HG03108 (cell line): Measurements from ENCODE around the gene DIPK1C.

Experiments used
- ATAC-seq: cut with Tn5 transposase; IDR thresholded peaks from one replicate; pipeline ENCODE4 v1.9.1; 2021; ENCODE audit warnings: moderate library complexity; ENCODE audit not compliant: unreplicated experiment

DIPK1C gene

DNA sequence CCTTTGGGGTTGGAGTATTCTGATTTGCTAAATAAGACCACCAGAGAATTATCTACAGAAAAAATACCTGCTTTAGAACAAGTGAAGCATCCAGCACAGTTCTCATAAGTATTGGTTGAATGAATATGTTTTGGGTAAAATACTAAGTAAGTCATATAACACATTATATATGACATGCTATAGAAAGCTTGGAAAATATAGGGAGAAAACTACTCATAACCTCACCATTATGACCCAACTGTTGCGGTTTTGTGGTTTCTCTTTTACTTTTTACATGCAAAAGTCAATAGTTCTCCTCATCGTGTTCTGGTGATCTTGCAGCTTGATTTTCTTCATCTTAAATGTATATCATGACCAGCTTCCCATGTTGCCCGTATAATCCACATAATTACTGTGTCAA is 66.2 kb downstream of the DIPK1C start:
- no peak for ATAC-seq

DNA sequence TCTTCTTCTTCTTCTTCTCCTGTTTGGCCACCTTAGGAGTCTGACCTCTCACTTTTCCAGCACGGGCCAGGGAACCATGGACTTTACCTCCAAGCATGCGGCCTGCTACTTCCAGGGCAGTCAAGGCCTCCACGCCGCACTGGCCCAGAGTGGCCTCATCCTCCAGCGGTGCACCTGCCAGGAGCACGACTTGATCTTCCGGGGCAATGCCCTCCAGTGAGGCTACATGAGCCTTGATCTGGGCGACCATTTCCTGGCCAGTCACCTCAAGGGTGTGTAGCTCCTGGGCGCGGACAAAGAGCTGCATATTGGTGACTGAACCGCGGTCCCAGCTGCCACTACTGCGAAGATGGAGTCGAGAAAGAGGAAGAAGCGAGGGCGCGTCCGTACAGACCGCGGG is 67.1 kb downstream of the DIPK1C start:
- no peak for ATAC-seq

DNA sequence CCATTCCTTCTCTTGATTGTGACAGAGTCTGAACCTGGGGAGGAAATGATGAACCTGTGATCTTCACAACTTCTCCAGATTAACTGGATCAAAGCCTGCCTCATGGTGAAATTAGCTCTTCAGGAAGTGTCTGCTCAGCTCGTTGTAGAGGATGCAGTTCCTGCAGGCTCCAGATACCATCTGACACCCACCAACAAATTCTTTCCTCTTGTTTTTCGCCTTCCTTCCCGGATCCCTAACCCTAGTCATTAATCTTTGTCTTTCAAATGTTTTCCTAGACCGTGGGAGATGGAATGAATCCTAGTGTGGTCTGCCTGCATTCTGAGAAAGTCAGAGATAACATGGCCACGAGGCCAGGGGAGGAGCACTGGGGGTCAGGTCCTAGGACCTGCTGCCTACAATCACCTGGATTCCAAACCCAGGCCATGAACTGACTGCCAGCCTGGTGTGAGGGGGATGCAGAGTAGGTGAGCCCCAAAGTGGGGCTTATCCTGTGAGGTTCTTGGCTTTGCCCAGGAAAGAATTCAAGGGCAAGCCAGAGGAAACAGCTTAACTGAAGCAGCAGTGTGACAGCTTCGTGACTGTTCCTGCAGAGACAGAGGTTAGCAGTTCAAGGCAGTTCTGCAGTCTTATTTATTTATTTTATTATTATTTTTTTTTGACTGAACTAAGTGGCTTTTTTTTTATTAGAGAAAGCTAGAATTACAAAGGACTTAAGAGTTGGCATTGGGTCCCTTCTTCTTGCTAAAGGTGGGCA is 67.8 kb downstream of the DIPK1C start:
- ATAC-seq: no peak

DNA sequence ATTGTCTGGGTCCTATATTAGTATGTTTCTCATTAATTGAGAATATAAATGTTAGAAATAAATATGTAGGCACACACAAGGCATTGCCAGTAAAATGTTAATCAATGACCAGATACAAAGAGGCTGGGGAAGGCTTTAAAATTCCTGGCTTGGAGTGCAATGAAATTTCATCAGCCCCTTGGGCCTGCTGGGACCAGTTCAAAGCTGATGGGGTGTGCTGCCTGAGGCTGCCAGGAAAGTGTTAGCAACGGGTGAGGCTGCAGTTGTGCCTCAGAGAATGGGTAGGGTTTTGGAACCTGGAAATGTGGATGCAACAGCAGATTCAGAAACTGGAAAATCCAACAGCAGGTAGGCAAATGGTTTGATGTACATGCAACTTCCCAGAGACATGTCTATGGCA is 68.9 kb downstream of the DIPK1C start:
- no peak for ATAC-seq

DNA sequence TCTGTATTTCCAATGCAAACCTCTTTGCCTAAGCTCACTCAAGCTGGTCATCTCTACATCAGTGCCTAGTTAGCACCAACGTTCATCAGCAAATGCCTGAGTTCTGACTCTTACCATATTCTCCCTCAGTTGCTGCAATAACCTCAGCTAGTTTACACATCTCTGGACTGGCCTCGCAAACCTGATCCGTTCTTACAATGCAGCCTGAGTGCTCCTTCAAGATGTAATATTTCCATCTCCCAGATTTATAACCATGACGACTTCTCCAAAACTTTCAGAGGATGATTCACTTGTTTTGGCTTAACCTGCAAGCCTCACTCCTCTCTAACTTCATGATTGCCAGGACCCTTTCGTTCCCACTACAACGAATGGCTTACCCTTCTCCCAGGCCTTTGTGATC is 69.7 kb downstream of the DIPK1C start:
- no peak for ATAC-seq
